Thyroid gland (tissue), 4 donors: ENCODE data around the gene MYG1.

Experiments
- CTCF ChIP-seq, 6 experiments: fragments of 200-600 bp in 3 of 6; fragments of 450-650 bp in 3 of 6; sonication (generic) in 3 of 6; IDR thresholded peaks; one replicate each; pipeline ENCODE4 v1.5.1; 2016 to 2019; ENCODE audit warnings: antibody characterized with exemption in 6 of 6, mild to moderate bottlenecking in 2 of 6, inconsistent platforms in 1 of 6, moderate library complexity in 1 of 6
- POLR2A ChIP-seq, 2 donors: fragments of 450-650 bp; IDR thresholded peaks; one replicate each; pipeline ENCODE4 v1.6.1; 2017; ENCODE audit warnings: antibody characterized with exemption in 2 of 2, mild to moderate bottlenecking in 2 of 2, moderate library complexity in 1 of 2

GRCh38 chr12:53287741-53288216 is 11.7 kb upstream of the MYG1 start:
- TF ChIP-seq CTCF (IDR thresholded peaks at IDR 0.05) (peak in 5 of 6 experiments; percentile 40 to 83 (median 72)), POLR2A (IDR thresholded peaks at IDR 0.05) (no peak)
